Dermis microvascular lymphatic vessel endothelial cell (primary cell): ENCODE measurements around the gene IKBKE. TPM values are rescaled to one million over a fixed set of nuclear protein-coding genes. Genes with fewer than 3 reads are reported as not detected.
A peak's percentile ranks its signal among the peaks of the same experiment; 100 is the strongest.

ENCODE experiments used
- DNase-seq, 2 donors: peaks; one replicate each; pipeline versions ENCODE4 v3.0.0 to v3.0.0-alpha.2; 2010; ENCODE audit warnings: low read depth in 2 of 2
- total RNA-seq: library from RNA; depleted of rRNA; stranded (reverse); fragments of >200 nt; gene quantifications from 2 replicates; pipeline ENCODE4 v1.2.1, GENCODE V29; 2014

The IKBKE gene
- total RNA-seq, 1 donor from 2014 or later: 24.5 TPM

GRCh38 chr1:206511362-206512057 is 41.2 kb downstream of the IKBKE start:
- DNase-seq: no peak

- no peak for DNase-seq
These were observed 42.0 kb downstream of the IKBKE start for GRCh38 chr1:206512058-206512850.

GRCh38 chr1:206512851-206513180 is 42.5 kb downstream of the IKBKE start:
- DNase-seq: no peak

GRCh38 chr1:206513312-206514111 is 43.2 kb downstream of the IKBKE start:
- DNase-seq: no peak

GRCh38 chr1:206514813-206515387 is 44.6 kb downstream of the IKBKE start:
- no peak for DNase-seq

GRCh38 chr1:206516728-206516990 is 46.4 kb downstream of the IKBKE start:
- no peak for DNase-seq

GRCh38 chr1:206517784-206518183 is 47.5 kb downstream of the IKBKE start:
- no peak for DNase-seq

- no peak for DNase-seq
These were observed 47.9 kb downstream of the IKBKE start for GRCh38 chr1:206518206-206518605.

GRCh38 chr1:206518743-206519142 is 48.5 kb downstream of the IKBKE start:
- DNase-seq: no peak

GRCh38 chr1:206521127-206521526 is 50.9 kb downstream of the IKBKE start:
- DNase-seq: no peak

- no peak for DNase-seq
These were observed 51.6 kb downstream of the IKBKE start for GRCh38 chr1:206521694-206522402.

GRCh38 chr1:206524739-206525364 is 54.6 kb downstream of the IKBKE start:
- no peak for DNase-seq

- peak in 1 of 2 donors; percentile 26 for DNase-seq
These were observed 56.0 kb downstream of the IKBKE start for GRCh38 chr1:206526064-206526911.

- no peak for DNase-seq
These were observed 59.1 kb downstream of the IKBKE start for GRCh38 chr1:206529425-206529824.

- no peak for DNase-seq
These were observed 62.1 kb downstream of the IKBKE start for GRCh38 chr1:206532368-206532767.

GRCh38 chr1:206534552-206534951 is 64.3 kb downstream of the IKBKE start:
- no peak for DNase-seq

- DNase-seq: no peak
These were observed 65.5 kb downstream of the IKBKE start for GRCh38 chr1:206535853-206536188.

GRCh38 chr1:206537141-206537540 is 66.9 kb downstream of the IKBKE start:
- no peak for DNase-seq

- DNase-seq: no peak
These were observed 68.0 kb downstream of the IKBKE start for GRCh38 chr1:206538086-206538770.
